ENCODE data around the gene ZNF821. TPM values are rescaled to one million over a fixed set of nuclear protein-coding genes. Genes with fewer than 3 reads are reported as not detected.
A peak's percentile ranks its signal among the peaks of the same experiment; 100 is the strongest.
"Not testable (repeated sequence)": the region's sequence is repeated elsewhere in the genome, so short reads cannot be mapped to it uniquely, and the experiment has no call there.

Gene ZNF821
- total RNA-seq, 3 donors from 2014 or later (not counting 1 experiment from before 2014, with no cell fraction given) = 14.0 to 19.1 (median 18.2) TPM

GRCh38 chr16:71811261-71811803 lies 72.7 kb downstream of the ZNF821 start:
- H3K9me3 ChIP-seq (ENCODE audit: control insufficient read depth, insufficient read depth, low read length) = no peaks in the 10 kb centered on the region
- WGBS (ENCODE audit: insufficient coverage) = 54% methylated on average over 5 of the region's 5 CpGs
- peak overlapping the region; percentile 10 for H3K4me3 Mint-ChIP-seq
- H3K27ac ChIP-seq (ENCODE audit: low read length) = no peak overlapping the region
- peaks cover 16 to 27% of the 10 kb centered on the region in 2 donors for H3K4me1 Mint-ChIP-seq
- H3K27me3 Mint-ChIP-seq (ENCODE audit: low read depth in 2 of 2) = no peaks in the 10 kb centered on the region
- H3K27ac Mint-ChIP-seq = no peak overlapping the region
- TF ChIP-seq, protein P1, sequence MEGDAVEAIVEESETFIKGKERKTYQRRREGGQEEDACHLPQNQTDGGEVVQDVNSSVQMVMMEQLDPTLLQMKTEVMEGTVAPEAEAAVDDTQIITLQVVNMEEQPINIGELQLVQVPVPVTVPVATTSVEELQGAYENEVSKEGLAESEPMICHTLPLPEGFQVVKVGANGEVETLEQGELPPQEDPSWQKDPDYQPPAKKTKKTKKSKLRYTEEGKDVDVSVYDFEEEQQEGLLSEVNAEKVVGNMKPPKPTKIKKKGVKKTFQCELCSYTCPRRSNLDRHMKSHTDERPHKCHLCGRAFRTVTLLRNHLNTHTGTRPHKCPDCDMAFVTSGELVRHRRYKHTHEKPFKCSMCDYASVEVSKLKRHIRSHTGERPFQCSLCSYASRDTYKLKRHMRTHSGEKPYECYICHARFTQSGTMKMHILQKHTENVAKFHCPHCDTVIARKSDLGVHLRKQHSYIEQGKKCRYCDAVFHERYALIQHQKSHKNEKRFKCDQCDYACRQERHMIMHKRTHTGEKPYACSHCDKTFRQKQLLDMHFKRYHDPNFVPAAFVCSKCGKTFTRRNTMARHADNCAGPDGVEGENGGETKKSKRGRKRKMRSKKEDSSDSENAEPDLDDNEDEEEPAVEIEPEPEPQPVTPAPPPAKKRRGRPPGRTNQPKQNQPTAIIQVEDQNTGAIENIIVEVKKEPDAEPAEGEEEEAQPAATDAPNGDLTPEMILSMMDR (IDR thresholded peaks at IDR 0.05) = no peak
- peak in 1 of 2 donors; percentile 56 for DNase-seq
- no peak overlapping the region for H3K4me3 ChIP-seq (ENCODE audit: low read length)
- intact Hi-C loops (cut with micrococcal nuclease) = no loop called here
- no peak for ATAC-seq
- no peaks in the 10 kb centered on the region for H3K36me3 ChIP-seq (ENCODE audit: control insufficient read depth, insufficient read depth, low read length)
- H3K36me3 Mint-ChIP-seq = no peaks in the 10 kb centered on the region
- H3K9me3 Mint-ChIP-seq = no peaks in the 10 kb centered on the region
- no peaks in the 10 kb centered on the region for H3K27me3 ChIP-seq (ENCODE audit: control insufficient read depth, insufficient read depth, low read length)
- H3K4me1 ChIP-seq (ENCODE audit: control insufficient read depth, insufficient read depth, low read length) = peaks cover 18% of the 10 kb centered on the region

DNA sequence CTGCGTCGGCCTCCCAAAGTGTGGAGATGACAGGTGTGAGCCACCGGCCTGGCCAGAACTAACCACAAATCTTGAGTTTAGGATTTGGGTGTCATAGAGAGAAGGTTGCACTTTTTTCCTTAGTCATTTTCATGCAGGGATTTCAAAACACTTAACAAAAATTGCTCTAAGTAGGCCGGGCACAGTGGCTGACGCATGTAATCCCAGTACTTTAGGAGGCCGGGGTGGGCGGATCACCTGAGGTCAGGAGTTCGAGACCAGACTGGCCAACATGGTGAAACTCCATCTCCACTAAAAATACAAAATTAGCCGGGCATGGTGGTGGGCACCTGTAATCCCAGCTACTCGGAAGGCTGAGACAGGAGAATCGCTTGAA lies 73.8 kb downstream of the ZNF821 start:
- H3K4me3 Mint-ChIP-seq = peak overlapping the region; percentile 53
- WGBS (ENCODE audit: insufficient coverage) = 89% methylated on average over 11 of the region's 11 CpGs
- H3K9me3 Mint-ChIP-seq; H3K4me3 ChIP-seq (ENCODE audit: low read length); H3K9me3 ChIP-seq (ENCODE audit: control insufficient read depth, insufficient read depth, low read length); H3K27me3 Mint-ChIP-seq (ENCODE audit: low read depth in 2 of 2); ATAC-seq; intact Hi-C loops (cut with micrococcal nuclease); H3K36me3 ChIP-seq (ENCODE audit: control insufficient read depth, insufficient read depth, low read length); DNase-seq; H3K36me3 Mint-ChIP-seq; H3K27me3 ChIP-seq (ENCODE audit: control insufficient read depth, insufficient read depth, low read length): not testable (repeated sequence)
- Histone ChIP-seq H3K4me1 (ENCODE audit: control insufficient read depth, insufficient read depth, low read length) (peaks cover 22% of the 10 kb centered on the region), H3K27ac (ENCODE audit: low read length) (peak overlapping the region; percentile 100)
- H3K4me1 Mint-ChIP-seq = peaks cover 16 to 30% of the 10 kb centered on the region in 2 donors
- H3K27ac Mint-ChIP-seq = peak overlapping the region in 1 of 2 donors; percentile 93

Other genes with a start within 250 kb of the ZNF821 start
- 1 to 10 TPM; 6.4 to 9.8 (median 9.2) TPM for gene PHLPP2, start 159.5 kb downstream of the ZNF821 start, total RNA-seq
- 100 to 1,000 TPM; 176 to 212 (median 188) TPM for gene AP1G1, start 75.3 kb downstream of the ZNF821 start, total RNA-seq
- gene ATXN1L, start 38.2 kb downstream of the ZNF821 start, total RNA-seq = 10 to 100 TPM; 59.7 to 66.9 (median 59.8) TPM
- gene IST1, start 11.3 kb upstream of the ZNF821 start, total RNA-seq = 100 to 1,000 TPM; 363 to 391 (median 378) TPM
- under 1 TPM in 1 of 3 donors, not detected in 2; 0.12 TPM for gene PKD1L3, start 116.2 kb upstream of the ZNF821 start, total RNA-seq
- gene DHODH, start 124.6 kb upstream of the ZNF821 start, total RNA-seq = 1 to 10 TPM; 3.7 to 6.9 (median 4.7) TPM
- 1 to 10 TPM in 1 of 3 donors, under 1 TPM in 1, not detected in 1; 0.32 to 2.1 TPM for gene HP, start 170.3 kb upstream of the ZNF821 start, total RNA-seq
- not detected for gene HPR, start 179.0 kb upstream of the ZNF821 start, total RNA-seq
- gene TXNL4B, start 209.4 kb upstream of the ZNF821 start, total RNA-seq = 10 to 100 TPM; 12.1 to 13.8 (median 13.6) TPM
- 100 to 1,000 TPM; 120 to 124 (median 120) TPM for gene DHX38, start 209.7 kb upstream of the ZNF821 start, total RNA-seq